Parathyroid adenoma (tissue), 2 donors: ENCODE measurements around the gene SIX6.
A peak's percentile ranks its signal among the peaks of the same experiment; 100 is the strongest.

ENCODE experiments used
- H2AFZ ChIP-seq: fragments of 300-600 bp; sonication (generic); one replicate; pipeline ENCODE4 v1.7.0; 2017; ENCODE audit warnings: antibody characterized with exemption, mild to moderate bottlenecking
- H3K27ac ChIP-seq: fragments of 300-600 bp; sonication (generic); one replicate; pipeline ENCODE4 v1.7.0; 2017
- H3K27me3 ChIP-seq: fragments of 300-600 bp; sonication (generic); one replicate; pipeline ENCODE4 v1.7.0; 2017; ENCODE audit warnings: low read length; ENCODE audit not compliant: control insufficient read depth, insufficient read depth
- H3K36me3 ChIP-seq: fragments of 300-600 bp; sonication (generic); one replicate; pipeline ENCODE4 v1.7.0; 2017; ENCODE audit warnings: low read length; ENCODE audit not compliant: control insufficient read depth, insufficient read depth
- H3K4me1 ChIP-seq: fragments of 300-600 bp; sonication (generic); one replicate; pipeline ENCODE4 v1.7.0; 2017; ENCODE audit warnings: control low read depth
- H3K4me2 ChIP-seq: fragments of 300-600 bp; sonication (generic); one replicate; pipeline ENCODE4 v1.7.0; 2017; ENCODE audit warnings: low read length
- H3K4me3 ChIP-seq: fragments of 300-600 bp; sonication (generic); one replicate; pipeline ENCODE4 v1.7.0; 2017; ENCODE audit warnings: low read depth, low read length
- H3K79me2 ChIP-seq: fragments of 300-600 bp; sonication (generic); one replicate; pipeline ENCODE4 v1.7.0; 2017; ENCODE audit warnings: control low read depth
- H3K9ac ChIP-seq: fragments of 300-600 bp; sonication (generic); one replicate; pipeline ENCODE4 v1.7.0; 2017; ENCODE audit warnings: mild to moderate bottlenecking
- H3K9me3 ChIP-seq: fragments of 300-600 bp; sonication (generic); one replicate; pipeline ENCODE4 v1.7.0; 2017; ENCODE audit warnings: low read length; ENCODE audit not compliant: control insufficient read depth
- CTCF ChIP-seq: fragments of 300-600 bp; sonication (generic); IDR thresholded peaks from one replicate; pipeline ENCODE4 v1.7.0; 2017; ENCODE audit warnings: antibody characterized with exemption, mild to moderate bottlenecking
- donor health status: primary hyperparathyroidism.

Gene SIX6

GRCh38 chr14:60532442-60532841 is 23.5 kb downstream of the SIX6 start:
- no peaks in the 10 kb centered on the region for H3K36me3 ChIP-seq
- no peaks in the 10 kb centered on the region for H3K4me1 ChIP-seq
- H2AFZ ChIP-seq, result no peak overlapping the region
- no peaks in the 10 kb centered on the region for H3K9me3 ChIP-seq
- no peak for TF ChIP-seq CTCF
- no peak overlapping the region for H3K9ac ChIP-seq
- no peaks in the 10 kb centered on the region for H3K79me2 ChIP-seq
- no peaks in the 10 kb centered on the region for H3K27me3 ChIP-seq
- H3K4me2 ChIP-seq, result no peak overlapping the region
- no peak overlapping the region for H3K27ac ChIP-seq
- no peak overlapping the region for H3K4me3 ChIP-seq

- Histone ChIP-seq H3K27me3 (no peaks in the 10 kb centered on the region), H3K79me2 (no peaks in the 10 kb centered on the region), H3K27ac (no peak overlapping the region), H3K9ac (no peak overlapping the region), H3K9me3 (no peaks in the 10 kb centered on the region), H3K36me3 (no peaks in the 10 kb centered on the region), H3K4me3 (no peak overlapping the region), H2AFZ (no peak overlapping the region), H3K4me2 (no peak overlapping the region), H3K4me1 (no peaks in the 10 kb centered on the region)
- TF ChIP-seq CTCF, result no peak
Measured at GRCh38 chr14:60537663-60538062, 28.7 kb downstream of the SIX6 start.

GRCh38 chr14:60544659-60545058 is 35.7 kb downstream of the SIX6 start:
- H3K4me2 ChIP-seq, result no peak overlapping the region
- no peaks in the 10 kb centered on the region for H3K36me3 ChIP-seq
- no peaks in the 10 kb centered on the region for H3K79me2 ChIP-seq
- no peaks in the 10 kb centered on the region for H3K4me1 ChIP-seq
- no peaks in the 10 kb centered on the region for H3K9me3 ChIP-seq
- no peak overlapping the region for H2AFZ ChIP-seq
- no peak overlapping the region for H3K4me3 ChIP-seq
- H3K9ac ChIP-seq, result no peak overlapping the region
- H3K27ac ChIP-seq, result no peak overlapping the region
- no peak for TF ChIP-seq CTCF
- no peaks in the 10 kb centered on the region for H3K27me3 ChIP-seq

GRCh38 chr14:60553808-60554207 is 44.9 kb downstream of the SIX6 start:
- Histone ChIP-seq H3K9me3 (no peaks in the 10 kb centered on the region), H3K4me3 (no peak overlapping the region), H3K4me1 (no peaks in the 10 kb centered on the region), H3K36me3 (no peaks in the 10 kb centered on the region), H3K79me2 (no peaks in the 10 kb centered on the region), H3K27me3 (no peaks in the 10 kb centered on the region), H2AFZ (no peak overlapping the region), H3K27ac (no peak overlapping the region), H3K9ac (no peak overlapping the region), H3K4me2 (no peak overlapping the region)
- TF ChIP-seq CTCF, result no peak

GRCh38 chr14:60561845-60562746 is 53.1 kb downstream of the SIX6 start:
- no peak overlapping the region for H3K27ac ChIP-seq
- H3K9ac ChIP-seq, result no peak overlapping the region

More at GRCh38 chr14:60561845-60562746, 53.1 kb downstream of the SIX6 start:
- Histone ChIP-seq H3K27me3 (no peaks in the 10 kb centered on the region), H3K4me2 (no peak overlapping the region), H3K79me2 (no peaks in the 10 kb centered on the region), H3K36me3 (no peaks in the 10 kb centered on the region), H3K9me3 (no peaks in the 10 kb centered on the region), H3K4me1 (peaks cover 3% of the 10 kb centered on the region), H3K4me3 (no peak overlapping the region), H2AFZ (peak overlapping the region; percentile 52)
- TF ChIP-seq CTCF, result peak; percentile 66
